ENCODE data around the gene MYO9B. TPM values are rescaled to one million over a fixed set of nuclear protein-coding genes. Genes with fewer than 3 reads are reported as not detected.
A peak's percentile ranks its signal among the peaks of the same experiment; 100 is the strongest.

The MYO9B gene
- total RNA-seq, 2 donors from 2014 or later, result 229 to 257 TPM

- Histone ChIP-seq H3K27me3 (replicated peaks; ENCODE audit: insufficient read depth) (no peaks in the 10 kb centered on the region), H3K36me3 (peaks cover 8% of the 10 kb centered on the region), H3K27ac (peak overlapping the region; percentile 96 to 97), H3K9me3 (no peaks in the 10 kb centered on the region), H3K4me1 (ENCODE audit: control insufficient read depth in 1 of 2, low read depth in 2 of 2) (peaks cover 24 to 73% of the 10 kb centered on the region in 2 donors), H3K4me3 (no peak overlapping the region)
- TF ChIP-seq, protein P1, sequence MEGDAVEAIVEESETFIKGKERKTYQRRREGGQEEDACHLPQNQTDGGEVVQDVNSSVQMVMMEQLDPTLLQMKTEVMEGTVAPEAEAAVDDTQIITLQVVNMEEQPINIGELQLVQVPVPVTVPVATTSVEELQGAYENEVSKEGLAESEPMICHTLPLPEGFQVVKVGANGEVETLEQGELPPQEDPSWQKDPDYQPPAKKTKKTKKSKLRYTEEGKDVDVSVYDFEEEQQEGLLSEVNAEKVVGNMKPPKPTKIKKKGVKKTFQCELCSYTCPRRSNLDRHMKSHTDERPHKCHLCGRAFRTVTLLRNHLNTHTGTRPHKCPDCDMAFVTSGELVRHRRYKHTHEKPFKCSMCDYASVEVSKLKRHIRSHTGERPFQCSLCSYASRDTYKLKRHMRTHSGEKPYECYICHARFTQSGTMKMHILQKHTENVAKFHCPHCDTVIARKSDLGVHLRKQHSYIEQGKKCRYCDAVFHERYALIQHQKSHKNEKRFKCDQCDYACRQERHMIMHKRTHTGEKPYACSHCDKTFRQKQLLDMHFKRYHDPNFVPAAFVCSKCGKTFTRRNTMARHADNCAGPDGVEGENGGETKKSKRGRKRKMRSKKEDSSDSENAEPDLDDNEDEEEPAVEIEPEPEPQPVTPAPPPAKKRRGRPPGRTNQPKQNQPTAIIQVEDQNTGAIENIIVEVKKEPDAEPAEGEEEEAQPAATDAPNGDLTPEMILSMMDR (IDR thresholded peaks at IDR 0.05), result no peak
- ATAC-seq (ENCODE audit: insufficient number of reproducible peaks, low FRiP score, low read depth), result no peak
- DNase-seq (ENCODE audit: low spot score), result no peak
Observed at GRCh38 chr19:17109962-17110598, 34.5 kb downstream of the MYO9B start.

DNA sequence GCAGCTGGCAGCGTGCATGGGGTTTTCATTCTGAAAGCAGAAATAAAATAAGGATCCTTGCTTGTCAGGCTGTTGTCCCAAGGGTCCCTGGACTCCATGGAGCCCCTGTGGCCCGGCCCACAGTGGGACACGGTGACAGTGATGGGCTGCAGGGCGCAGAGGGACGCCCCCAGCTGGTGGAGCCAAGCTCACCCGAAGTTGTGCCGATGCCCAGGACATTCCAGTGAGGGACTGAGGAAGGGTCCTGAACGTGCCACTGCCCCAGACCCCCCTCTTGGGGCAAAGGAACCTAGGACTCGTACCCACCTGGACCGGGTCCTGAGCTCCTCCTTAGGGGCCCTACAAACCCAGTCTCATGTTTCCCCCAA, 35.0 kb downstream of the MYO9B start:
- peak overlapping the region; percentile 96 to 97 for H3K27ac ChIP-seq
- peaks cover 24 to 74% of the 10 kb centered on the region in 2 donors for H3K4me1 ChIP-seq (ENCODE audit: control insufficient read depth in 1 of 2, low read depth in 2 of 2)

GRCh38 chr19:17111766-17112165, 36.2 kb downstream of the MYO9B start:
- TF ChIP-seq, protein P1 (IDR thresholded peaks at IDR 0.05), result no peak
- no peak for ATAC-seq (ENCODE audit: insufficient number of reproducible peaks, low FRiP score, low read depth)
- H3K27me3 ChIP-seq (replicated peaks; ENCODE audit: insufficient read depth), result no peaks in the 10 kb centered on the region
- no peak for DNase-seq (ENCODE audit: low spot score)
- H3K4me1 ChIP-seq (ENCODE audit: control insufficient read depth in 1 of 2, low read depth in 2 of 2), result peaks cover 32 to 75% of the 10 kb centered on the region in 2 donors
- no peak overlapping the region for H3K4me3 ChIP-seq
- H3K9me3 ChIP-seq, result no peaks in the 10 kb centered on the region
- H3K36me3 ChIP-seq, result peaks cover 8% of the 10 kb centered on the region
- H3K27ac ChIP-seq, result peak overlapping the region; percentile 61 to 71

More for the DNA sequence above, 35.0 kb downstream of the MYO9B start:
- Histone ChIP-seq H3K4me3 (no peak overlapping the region), H3K36me3 (peaks cover 8% of the 10 kb centered on the region), H3K27me3 (replicated peaks; ENCODE audit: insufficient read depth) (no peaks in the 10 kb centered on the region), H3K9me3 (no peaks in the 10 kb centered on the region)
- DNase-seq (ENCODE audit: low spot score), result no peak
- no peak for ATAC-seq (ENCODE audit: insufficient number of reproducible peaks, low FRiP score, low read depth)
- TF ChIP-seq, protein P1 (IDR thresholded peaks at IDR 0.05), result no peak

GRCh38 chr19:17112271-17112670, 36.7 kb downstream of the MYO9B start:
- Histone ChIP-seq H3K27me3 (replicated peaks; ENCODE audit: insufficient read depth) (no peaks in the 10 kb centered on the region), H3K9me3 (no peaks in the 10 kb centered on the region), H3K4me3 (no peak overlapping the region), H3K27ac (peak overlapping the region; percentile 61 to 71), H3K36me3 (peaks cover 8% of the 10 kb centered on the region), H3K4me1 (ENCODE audit: control insufficient read depth in 1 of 2, low read depth in 2 of 2) (peaks cover 35 to 75% of the 10 kb centered on the region in 2 donors)
- DNase-seq (ENCODE audit: low spot score) (no peak), ATAC-seq (ENCODE audit: insufficient number of reproducible peaks, low FRiP score, low read depth) (no peak)
- TF ChIP-seq, protein P1 (IDR thresholded peaks at IDR 0.05), result no peak

- H3K27me3 ChIP-seq (replicated peaks; ENCODE audit: insufficient read depth), result no peaks in the 10 kb centered on the region
- peak overlapping the region; percentile 61 to 71 for H3K27ac ChIP-seq
- no peak for ATAC-seq (ENCODE audit: insufficient number of reproducible peaks, low FRiP score, low read depth)
- no peaks in the 10 kb centered on the region for H3K9me3 ChIP-seq
- TF ChIP-seq, protein P1 (IDR thresholded peaks at IDR 0.05), result no peak
- peaks cover 33 to 75% of the 10 kb centered on the region in 2 donors for H3K4me1 ChIP-seq (ENCODE audit: control insufficient read depth in 1 of 2, low read depth in 2 of 2)
- no peak for DNase-seq (ENCODE audit: low spot score)
- peaks cover 8% of the 10 kb centered on the region for H3K36me3 ChIP-seq
- H3K4me3 ChIP-seq, result no peak overlapping the region
Observed at GRCh38 chr19:17112700-17113099, 37.1 kb downstream of the MYO9B start.

Measured in thoracic aorta (tissue), 2 donors.